Measurements from ENCODE around the gene CWC22. TPM values are rescaled to one million over a fixed set of nuclear protein-coding genes. Genes with fewer than 3 reads are reported as not detected.
A peak's percentile ranks its signal among the peaks of the same experiment; 100 is the strongest.

The CWC22 gene
- total RNA-seq, 6 experiments from 2014 or later, result 5.2 to 7.8 (median 7.2) TPM

GRCh38 chr2:179946810-179947615 lies 60.1 kb downstream of the CWC22 start:
- intact Hi-C loops (cut with DNase I), result no loop called here
- DNase-seq (no peak), ATAC-seq (no peak)
- Histone ChIP-seq H3K27me3 (no peaks in the 10 kb centered on the region), H3K27ac (no peak overlapping the region), H3K36me3 (peaks cover 0 to 37% (median 10%) of the 10 kb centered on the region in 4 donors), H3K9me3 (no peaks in the 10 kb centered on the region), H3K4me1 (peaks cover 0 to 10% (median 3%) of the 10 kb centered on the region in 4 donors), H3K4me3 (no peak overlapping the region)
- 99% methylated on average over 4 of the region's 4 CpGs for WGBS (ENCODE audit: insufficient coverage, low coverage, low lambda C conversion rate, missing lambda C conversion rate)
- TF ChIP-seq CTCF (IDR thresholded peaks at IDR 0.05) (no peak), POLR2A (IDR thresholded peaks at IDR 0.05) (no peak)

- Histone ChIP-seq H3K36me3 (peaks cover 0 to 30% (median 6%) of the 10 kb centered on the region in 4 donors), H3K27me3 (no peaks in the 10 kb centered on the region), H3K27ac (no peak overlapping the region), H3K4me1 (peaks cover 0 to 10% (median 3%) of the 10 kb centered on the region in 4 donors), H3K4me3 (no peak overlapping the region), H3K9me3 (no peaks in the 10 kb centered on the region)
- DNase-seq, result no peak
- intact Hi-C loops (cut with DNase I), result no loop called here
- no peak for TF ChIP-seq CTCF (IDR thresholded peaks at IDR 0.05)
- no peak for TF ChIP-seq POLR2A (IDR thresholded peaks at IDR 0.05)
- WGBS (ENCODE audit: insufficient coverage, low coverage, low lambda C conversion rate, missing lambda C conversion rate), result 98% methylated on average over 4 of the region's 4 CpGs
- no peak for ATAC-seq
Observed at GRCh38 chr2:179946346-179946745, 60.8 kb downstream of the CWC22 start.

GRCh38 chr2:179939259-179939658 lies 67.8 kb downstream of the CWC22 start:
- 57% methylated on average over 5 of the region's 5 CpGs for WGBS (ENCODE audit: insufficient coverage, low coverage, low lambda C conversion rate, missing lambda C conversion rate)
- intact Hi-C loops (cut with DNase I), result no loop called here

GRCh38 chr2:179938026-179938425 lies 69.1 kb downstream of the CWC22 start:
- DNase-seq (no peak), ATAC-seq (no peak)
- Histone ChIP-seq H3K4me1 (peaks cover 0 to 10% (median 3%) of the 10 kb centered on the region in 4 donors), H3K9me3 (no peaks in the 10 kb centered on the region), H3K36me3 (no peaks in the 10 kb centered on the region), H3K4me3 (no peak overlapping the region), H3K27me3 (no peaks in the 10 kb centered on the region), H3K27ac (no peak overlapping the region)
- TF ChIP-seq POLR2A (IDR thresholded peaks at IDR 0.05), result no peak
- no peak for TF ChIP-seq CTCF (IDR thresholded peaks at IDR 0.05)
- WGBS (ENCODE audit: insufficient coverage, low coverage, low lambda C conversion rate, missing lambda C conversion rate), result 100% methylated on average over 2 of the region's 2 CpGs
- intact Hi-C loops (cut with DNase I), result no loop called here

More at GRCh38 chr2:179939259-179939658, 67.8 kb downstream of the CWC22 start:
- Histone ChIP-seq H3K27ac (no peak overlapping the region), H3K9me3 (no peaks in the 10 kb centered on the region), H3K27me3 (no peaks in the 10 kb centered on the region), H3K4me1 (peaks cover 0 to 10% (median 3%) of the 10 kb centered on the region in 4 donors), H3K36me3 (peaks cover 0 to 2% (median 0%) of the 10 kb centered on the region in 4 donors), H3K4me3 (no peak overlapping the region)
- no peak for TF ChIP-seq CTCF (IDR thresholded peaks at IDR 0.05)
- no peak for TF ChIP-seq POLR2A (IDR thresholded peaks at IDR 0.05)
- DNase-seq (no peak), ATAC-seq (peak in 1 of 4 donors; percentile 24)
